Glutamatergic neuron (in vitro differentiated cells): ENCODE results near the gene ALOX12B. TPM values are rescaled to one million over a fixed set of nuclear protein-coding genes. Genes with fewer than 3 reads are reported as not detected.

ENCODE experiments used
- DNase-seq: peaks from one replicate; pipeline ENCODE4 v3.0.0; 2022
- H3K27ac Mint-ChIP-seq: one replicate; pipeline ENCODE4 v1.8.0; 2020; ENCODE audit warnings: mild to moderate bottlenecking, mixed read lengths, inconsistent platforms; ENCODE audit not compliant: unreplicated experiment
- H3K27me3 Mint-ChIP-seq: one replicate; pipeline ENCODE4 v1.8.0; 2020; ENCODE audit warnings: mild to moderate bottlenecking, moderate library complexity, mixed read lengths, inconsistent platforms; ENCODE audit not compliant: unreplicated experiment
- H3K36me3 Mint-ChIP-seq: one replicate; pipeline ENCODE4 v1.8.0; 2020; ENCODE audit warnings: mild to moderate bottlenecking, mixed read lengths, inconsistent platforms; ENCODE audit not compliant: unreplicated experiment
- H3K4me1 Mint-ChIP-seq: one replicate; pipeline ENCODE4 v1.8.0; 2020; ENCODE audit warnings: mild to moderate bottlenecking, low read depth, mixed read lengths, inconsistent platforms; ENCODE audit not compliant: unreplicated experiment
- H3K4me3 Mint-ChIP-seq: one replicate; pipeline ENCODE4 v1.8.0; 2020; ENCODE audit warnings: mild to moderate bottlenecking, mixed read lengths, inconsistent platforms; ENCODE audit not compliant: unreplicated experiment
- H3K9me3 Mint-ChIP-seq: one replicate; pipeline ENCODE4 v1.8.0; 2020; ENCODE audit warnings: mild to moderate bottlenecking, moderate library complexity, mixed read lengths, inconsistent platforms; ENCODE audit not compliant: unreplicated experiment
- total RNA-seq: library from RNA; stranded (reverse); fragmentation: NEBNext Ultra II Directional; extraction: Animal tissue kit (Norgen Biotek cat#: 25700); gene quantifications from one replicate; pipeline ENCODE4 v1.2.1, GENCODE V29; 2021; ENCODE audit not compliant: unreplicated experiment
- TF ChIP-seq, protein P1 (sequence below): fragments of 200-600 bp; sonication (generic); IDR thresholded peaks from one replicate; pipeline ENCODE4 v1.5.0; 2021; ENCODE audit not compliant: partially characterized antibody, unreplicated experiment

The ALOX12B gene
- total RNA-seq, 1 donor from 2014 or later: not detected

DNA sequence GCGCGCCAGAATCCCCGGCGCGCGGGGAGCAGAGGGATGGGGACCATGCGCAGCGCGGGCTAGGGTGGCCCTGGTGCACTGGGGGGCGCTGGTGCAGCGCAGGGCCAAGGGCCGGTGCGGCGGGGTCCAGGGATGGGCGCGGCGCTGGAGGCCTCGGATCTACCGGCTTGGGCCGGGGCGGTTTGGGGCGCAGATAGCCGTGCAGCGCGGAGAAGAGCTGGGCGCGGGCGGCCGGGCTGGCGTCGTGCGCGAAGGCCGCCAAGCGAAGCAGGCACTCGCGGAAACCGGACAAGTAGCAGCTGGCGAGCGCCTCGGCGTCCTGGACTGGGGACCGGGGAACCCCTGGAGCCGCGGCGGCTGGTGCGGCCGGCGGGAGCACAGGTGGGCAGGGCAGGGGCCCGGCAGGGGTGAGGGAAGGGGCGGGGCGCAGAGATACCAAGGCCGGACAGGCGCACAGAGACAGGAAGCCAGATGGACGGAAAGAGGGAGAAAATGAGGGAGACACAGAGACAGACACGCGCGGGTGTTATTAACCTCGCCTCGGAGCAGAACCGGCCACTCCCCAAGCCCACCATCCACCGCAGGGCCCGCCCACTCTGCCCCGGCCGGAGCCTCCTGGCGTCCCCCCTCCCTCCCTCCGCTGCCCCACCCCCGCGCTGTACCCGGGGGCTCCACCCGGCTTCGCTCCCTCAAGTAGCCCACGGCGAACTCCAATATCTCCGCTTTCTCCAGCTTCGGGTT is 34.3 kb upstream of the ALOX12B start:
- Mint-ChIP-seq H3K9me3 (peaks cover 53% of the 10 kb centered on the region), H3K4me1 (peaks cover 31% of the 10 kb centered on the region), H3K27ac (no peak overlapping the region), H3K36me3 (no peaks in the 10 kb centered on the region), H3K4me3 (peak overlapping the region; percentile 95), H3K27me3 (peaks cover 60% of the 10 kb centered on the region)
- TF ChIP-seq, protein P1, sequence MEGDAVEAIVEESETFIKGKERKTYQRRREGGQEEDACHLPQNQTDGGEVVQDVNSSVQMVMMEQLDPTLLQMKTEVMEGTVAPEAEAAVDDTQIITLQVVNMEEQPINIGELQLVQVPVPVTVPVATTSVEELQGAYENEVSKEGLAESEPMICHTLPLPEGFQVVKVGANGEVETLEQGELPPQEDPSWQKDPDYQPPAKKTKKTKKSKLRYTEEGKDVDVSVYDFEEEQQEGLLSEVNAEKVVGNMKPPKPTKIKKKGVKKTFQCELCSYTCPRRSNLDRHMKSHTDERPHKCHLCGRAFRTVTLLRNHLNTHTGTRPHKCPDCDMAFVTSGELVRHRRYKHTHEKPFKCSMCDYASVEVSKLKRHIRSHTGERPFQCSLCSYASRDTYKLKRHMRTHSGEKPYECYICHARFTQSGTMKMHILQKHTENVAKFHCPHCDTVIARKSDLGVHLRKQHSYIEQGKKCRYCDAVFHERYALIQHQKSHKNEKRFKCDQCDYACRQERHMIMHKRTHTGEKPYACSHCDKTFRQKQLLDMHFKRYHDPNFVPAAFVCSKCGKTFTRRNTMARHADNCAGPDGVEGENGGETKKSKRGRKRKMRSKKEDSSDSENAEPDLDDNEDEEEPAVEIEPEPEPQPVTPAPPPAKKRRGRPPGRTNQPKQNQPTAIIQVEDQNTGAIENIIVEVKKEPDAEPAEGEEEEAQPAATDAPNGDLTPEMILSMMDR: no peak
- DNase-seq: peak; percentile 75

DNA sequence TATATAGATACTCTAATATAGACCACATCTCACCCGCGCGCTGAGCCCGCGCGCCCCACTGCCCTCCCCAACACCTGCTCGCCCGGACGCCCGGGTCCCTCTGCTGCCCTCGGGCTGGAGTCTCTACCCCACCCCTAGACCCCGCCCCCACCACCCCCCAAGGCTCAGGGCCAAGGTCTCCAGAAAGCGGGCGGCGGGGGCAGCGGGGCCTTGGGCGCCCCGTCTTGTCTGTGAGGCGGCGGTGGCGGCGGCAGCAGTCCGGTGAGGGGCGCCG is 33.8 kb upstream of the ALOX12B start:
- TF ChIP-seq, protein P1: no peak
- Mint-ChIP-seq H3K9me3 (peaks cover 50% of the 10 kb centered on the region), H3K36me3 (no peaks in the 10 kb centered on the region), H3K4me3 (peak overlapping the region; percentile 91), H3K27me3 (peaks cover 58% of the 10 kb centered on the region), H3K4me1 (peaks cover 28% of the 10 kb centered on the region), H3K27ac (no peak overlapping the region)
- no peak for DNase-seq

DNA sequence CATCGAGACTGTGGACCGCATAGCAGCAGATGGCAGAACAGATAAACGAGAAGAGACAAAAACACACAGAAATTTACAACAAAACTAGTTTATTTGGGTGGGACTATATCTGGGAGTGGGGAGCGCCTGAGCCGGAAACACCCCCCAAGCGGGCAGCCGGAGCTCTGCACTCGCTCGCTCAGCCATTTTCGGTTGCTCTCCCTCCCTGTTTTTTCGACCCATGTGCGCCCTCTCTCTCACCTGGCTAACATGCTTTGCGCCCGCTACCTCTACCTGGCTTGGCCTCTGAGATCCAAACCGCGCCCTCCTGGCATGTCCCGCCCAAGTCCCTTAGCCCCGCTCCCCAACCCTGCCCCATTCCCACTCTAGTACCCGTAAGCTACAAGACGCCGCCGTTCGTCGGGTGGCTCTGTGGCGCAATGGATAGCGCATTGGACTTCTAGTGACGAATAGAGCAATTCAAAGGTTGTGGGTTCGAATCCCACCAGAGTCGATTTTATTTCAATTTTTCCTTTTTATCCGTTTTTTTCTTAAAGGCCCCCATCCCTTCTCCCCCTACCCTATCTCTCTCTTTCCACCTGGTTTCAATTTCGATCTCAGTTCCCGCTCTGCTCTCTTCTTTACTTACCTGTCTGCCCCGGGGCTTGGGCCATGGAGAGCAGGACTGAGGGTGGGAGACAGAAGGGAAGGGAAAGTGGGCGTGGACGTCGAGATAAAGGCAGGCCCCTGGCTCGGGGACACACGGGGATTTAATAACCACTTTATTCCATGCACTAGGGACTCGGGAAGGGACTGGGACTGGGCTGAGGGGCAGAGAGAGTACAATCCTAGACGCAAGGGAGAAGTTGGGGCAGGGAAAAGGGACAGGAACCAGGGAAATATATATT is 33.2 kb upstream of the ALOX12B start:
- peaks cover 53% of the 10 kb centered on the region for H3K27me3 Mint-ChIP-seq
- H3K9me3 Mint-ChIP-seq: peaks cover 45% of the 10 kb centered on the region
- H3K4me3 Mint-ChIP-seq: peak overlapping the region; percentile 91
- peak overlapping the region; percentile 89 for H3K27ac Mint-ChIP-seq
- H3K36me3 Mint-ChIP-seq: no peaks in the 10 kb centered on the region
- DNase-seq: peak; percentile 75
- peaks cover 28% of the 10 kb centered on the region for H3K4me1 Mint-ChIP-seq
- TF ChIP-seq, protein P1: peak; percentile 55

DNA sequence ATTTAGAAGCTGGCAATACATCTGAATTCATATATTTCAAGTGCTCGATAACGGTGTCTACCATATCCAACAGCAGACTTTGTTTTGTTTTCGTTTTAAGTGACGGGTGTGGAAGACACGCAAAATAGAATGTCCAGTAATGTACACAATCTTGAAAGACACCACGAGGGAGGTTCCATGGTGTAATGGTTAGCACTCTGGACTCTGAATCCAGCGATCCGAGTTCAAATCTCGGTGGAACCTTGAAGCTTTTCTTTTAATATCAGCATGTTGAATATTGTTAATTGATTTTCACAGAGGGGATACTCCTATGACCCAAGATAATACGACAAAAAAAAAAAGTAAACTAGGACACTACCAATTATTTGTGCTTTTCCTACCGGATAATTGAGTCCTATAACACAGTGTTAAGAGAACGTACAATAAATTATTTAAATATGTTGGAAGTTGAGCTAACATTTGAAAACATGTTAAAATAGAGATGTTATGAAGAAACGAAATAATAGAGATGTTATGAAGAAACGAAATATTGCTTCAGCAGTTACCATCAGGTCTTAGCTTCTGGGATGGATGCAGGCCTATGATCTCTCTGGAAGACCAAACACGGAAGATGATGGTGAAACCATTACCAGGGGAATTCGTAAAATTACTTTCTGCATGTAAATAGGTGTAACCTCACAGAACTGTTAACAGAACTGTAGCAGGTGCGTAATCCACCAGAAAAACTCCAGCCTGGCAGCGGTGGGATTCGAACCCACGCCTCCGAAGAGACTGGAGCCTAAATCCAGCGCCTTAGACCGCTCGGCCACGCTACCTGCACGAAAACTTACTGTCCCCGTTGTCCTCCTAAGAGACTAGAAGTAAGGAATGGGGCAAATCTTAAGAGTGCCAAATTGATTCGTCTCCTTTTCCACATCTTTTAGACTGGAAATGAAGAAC is 32.3 kb upstream of the ALOX12B start:
- Mint-ChIP-seq H3K4me1 (peaks cover 24% of the 10 kb centered on the region), H3K27me3 (peaks cover 47% of the 10 kb centered on the region)
- DNase-seq: peak; percentile 86

More for the DNA sequence above, 32.3 kb upstream of the ALOX12B start:
- Mint-ChIP-seq H3K27ac (peak overlapping the region; percentile 89), H3K36me3 (no peaks in the 10 kb centered on the region), H3K4me3 (peak overlapping the region; percentile 91), H3K9me3 (peaks cover 36% of the 10 kb centered on the region)
- TF ChIP-seq, protein P1: no peak
